Hepatocyte (in vitro differentiated cells): ENCODE results near the gene KIAA1671. TPM values are rescaled to one million over a fixed set of nuclear protein-coding genes. Genes with fewer than 3 reads are reported as not detected.

Experiments used
- DNase-seq: peaks from one replicate; pipeline ENCODE4 v3.0.0-alpha.2; 2016; ENCODE audit warnings: low spot score
- H2AFZ ChIP-seq: fragments of 200-600 bp; sonication (generic); 2 replicates; pipeline ENCODE4 v1.6.0; 2016; ENCODE audit warnings: antibody characterized with exemption, mild to moderate bottlenecking
- H3K27ac ChIP-seq: fragments of 200-600 bp; sonication (generic); 2 replicates; pipeline ENCODE4 v1.5.1; 2016; ENCODE audit warnings: mild to moderate bottlenecking
- H3K27me3 ChIP-seq: fragments of 200-600 bp; sonication (generic); 2 replicates; pipeline ENCODE4 v1.6.1; 2016
- H3K36me3 ChIP-seq: fragments of 200-600 bp; sonication (generic); replicated peaks from 2 replicates; pipeline ENCODE4 v1.5.1; 2016; ENCODE audit warnings: low read depth; ENCODE audit not compliant: insufficient read depth
- H3K4me1 ChIP-seq: fragments of 200-600 bp; sonication (generic); 2 replicates; pipeline ENCODE4 v1.5.1; 2016; ENCODE audit warnings: mild to moderate bottlenecking, moderate library complexity; ENCODE audit not compliant: insufficient read depth
- H3K4me2 ChIP-seq: fragments of 200-600 bp; sonication (generic); 2 replicates; pipeline ENCODE4 v1.6.0; 2016
- H3K4me3 ChIP-seq: fragments of 200-600 bp; sonication (generic); 2 replicates; pipeline ENCODE4 v1.5.1; 2016; ENCODE audit warnings: mild to moderate bottlenecking
- H3K79me2 ChIP-seq: fragments of 200-600 bp; sonication (generic); 2 replicates; pipeline ENCODE4 v1.6.0; 2017; ENCODE audit warnings: mild to moderate bottlenecking
- H3K9me2 ChIP-seq: fragments of 200-600 bp; sonication (generic); replicated peaks from 2 replicates; pipeline ENCODE4 v1.6.0; 2017; ENCODE audit warnings: mild to moderate bottlenecking; ENCODE audit not compliant: insufficient read depth
- H3K9me3 ChIP-seq: fragments of 200-600 bp; sonication (generic); 2 replicates; pipeline ENCODE4 v1.5.1; 2016; ENCODE audit warnings: low read depth, mild to moderate bottlenecking
- H4K20me1 ChIP-seq: fragments of 200-600 bp; sonication (generic); 2 replicates; pipeline ENCODE4 v1.6.0; 2016; ENCODE audit warnings: mild to moderate bottlenecking; ENCODE audit not compliant: insufficient read depth, poor library complexity, severe bottlenecking
- EZH2 ChIP-seq: fragments of 200-600 bp; sonication (generic); IDR thresholded peaks from 2 replicates; pipeline ENCODE4 v1.6.1; 2016; ENCODE audit warnings: antibody characterized with exemption, mild to moderate bottlenecking, borderline replicate concordance
- EZH2phosphoT487 ChIP-seq: fragments of 200-600 bp; sonication (generic); IDR thresholded peaks from one replicate; pipeline ENCODE4 v1.6.1; 2018; ENCODE audit warnings: antibody characterized with exemption, mild to moderate bottlenecking, low read depth, moderate library complexity; ENCODE audit not compliant: unreplicated experiment, severe bottlenecking
- WGBS: methylation state at CpG from one replicate; pipeline ENCODE4 v1.1.6; 2016; ENCODE audit warnings: low lambda C conversion rate; ENCODE audit errors: missing lambda C conversion rate; 5-methylcytosine and 5-hydroxymethylcytosine counted together
- polyA plus RNA-seq: library from polyadenylated mRNA; unstranded; fragments of >200 nt; fragmentation: Nextera tagmentation; extraction: Ambion mirVana; gene quantifications from 2 replicates; pipeline ENCODE4 v1.2.1, GENCODE V29; 2016
- total RNA-seq: library from RNA; depleted of rRNA; stranded (reverse); fragments of >200 nt; gene quantifications from 2 replicates; pipeline ENCODE4 v1.2.3, GENCODE V29; 2014
- TF ChIP-seq, protein P1 (sequence below): fragments of 200-600 bp; sonication (generic); IDR thresholded peaks from 2 replicates; pipeline ENCODE4 v1.5.1; 2016; ENCODE audit warnings: antibody characterized with exemption, mild to moderate bottlenecking; ENCODE audit not compliant: poor library complexity

Gene KIAA1671
- total and polyA plus RNA-seq, 2 experiments from 2014 or later = 8.1 to 26.5 TPM

DNA sequence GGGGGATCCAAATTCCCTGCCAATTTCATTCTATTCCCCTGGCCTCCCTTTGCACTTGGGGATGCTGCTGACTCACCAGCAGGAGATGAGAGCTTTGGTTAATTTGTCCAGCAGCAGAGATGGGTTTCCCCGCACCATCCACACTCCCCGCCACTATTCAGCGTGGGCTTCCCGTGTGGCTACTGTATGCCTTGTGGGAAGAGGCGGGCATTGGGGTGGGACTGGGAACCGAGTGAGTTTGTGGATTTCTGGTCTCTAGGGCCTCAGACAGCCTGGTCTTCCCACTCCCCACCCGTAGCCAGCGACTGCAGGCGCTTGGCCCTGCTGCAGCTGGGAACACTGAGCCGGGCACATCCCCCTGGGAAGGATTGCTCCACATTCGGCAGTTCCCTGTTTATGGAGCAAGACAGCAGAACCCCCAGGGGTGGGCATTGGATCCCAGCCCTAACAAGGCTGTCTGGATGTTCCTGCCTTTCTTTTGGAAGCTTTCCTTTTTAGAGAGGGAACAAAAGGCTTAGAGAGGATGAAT lies 23.4 kb downstream of the KIAA1671 start:
- H3K9me3 ChIP-seq = no peaks in the 10 kb centered on the region
- no peaks in the 10 kb centered on the region for H3K36me3 ChIP-seq
- no peak overlapping the region for H3K4me3 ChIP-seq
- peak overlapping the region; percentile 31 for H3K27ac ChIP-seq
- H3K4me2 ChIP-seq = no peak overlapping the region
- no peaks in the 10 kb centered on the region for H4K20me1 ChIP-seq
- peaks cover 17% of the 10 kb centered on the region for H3K4me1 ChIP-seq
- no peak for DNase-seq
- TF ChIP-seq EZH2 (no peak), EZH2phosphoT487 (no peak)
- TF ChIP-seq, protein P1, sequence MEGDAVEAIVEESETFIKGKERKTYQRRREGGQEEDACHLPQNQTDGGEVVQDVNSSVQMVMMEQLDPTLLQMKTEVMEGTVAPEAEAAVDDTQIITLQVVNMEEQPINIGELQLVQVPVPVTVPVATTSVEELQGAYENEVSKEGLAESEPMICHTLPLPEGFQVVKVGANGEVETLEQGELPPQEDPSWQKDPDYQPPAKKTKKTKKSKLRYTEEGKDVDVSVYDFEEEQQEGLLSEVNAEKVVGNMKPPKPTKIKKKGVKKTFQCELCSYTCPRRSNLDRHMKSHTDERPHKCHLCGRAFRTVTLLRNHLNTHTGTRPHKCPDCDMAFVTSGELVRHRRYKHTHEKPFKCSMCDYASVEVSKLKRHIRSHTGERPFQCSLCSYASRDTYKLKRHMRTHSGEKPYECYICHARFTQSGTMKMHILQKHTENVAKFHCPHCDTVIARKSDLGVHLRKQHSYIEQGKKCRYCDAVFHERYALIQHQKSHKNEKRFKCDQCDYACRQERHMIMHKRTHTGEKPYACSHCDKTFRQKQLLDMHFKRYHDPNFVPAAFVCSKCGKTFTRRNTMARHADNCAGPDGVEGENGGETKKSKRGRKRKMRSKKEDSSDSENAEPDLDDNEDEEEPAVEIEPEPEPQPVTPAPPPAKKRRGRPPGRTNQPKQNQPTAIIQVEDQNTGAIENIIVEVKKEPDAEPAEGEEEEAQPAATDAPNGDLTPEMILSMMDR = no peak
- H3K79me2 ChIP-seq = peaks cover 72% of the 10 kb centered on the region
- WGBS = 67% methylated on average over 11 of the region's 11 CpGs
- no peaks in the 10 kb centered on the region for H3K9me2 ChIP-seq
- no peaks in the 10 kb centered on the region for H3K27me3 ChIP-seq
- H2AFZ ChIP-seq = no peak overlapping the region

DNA sequence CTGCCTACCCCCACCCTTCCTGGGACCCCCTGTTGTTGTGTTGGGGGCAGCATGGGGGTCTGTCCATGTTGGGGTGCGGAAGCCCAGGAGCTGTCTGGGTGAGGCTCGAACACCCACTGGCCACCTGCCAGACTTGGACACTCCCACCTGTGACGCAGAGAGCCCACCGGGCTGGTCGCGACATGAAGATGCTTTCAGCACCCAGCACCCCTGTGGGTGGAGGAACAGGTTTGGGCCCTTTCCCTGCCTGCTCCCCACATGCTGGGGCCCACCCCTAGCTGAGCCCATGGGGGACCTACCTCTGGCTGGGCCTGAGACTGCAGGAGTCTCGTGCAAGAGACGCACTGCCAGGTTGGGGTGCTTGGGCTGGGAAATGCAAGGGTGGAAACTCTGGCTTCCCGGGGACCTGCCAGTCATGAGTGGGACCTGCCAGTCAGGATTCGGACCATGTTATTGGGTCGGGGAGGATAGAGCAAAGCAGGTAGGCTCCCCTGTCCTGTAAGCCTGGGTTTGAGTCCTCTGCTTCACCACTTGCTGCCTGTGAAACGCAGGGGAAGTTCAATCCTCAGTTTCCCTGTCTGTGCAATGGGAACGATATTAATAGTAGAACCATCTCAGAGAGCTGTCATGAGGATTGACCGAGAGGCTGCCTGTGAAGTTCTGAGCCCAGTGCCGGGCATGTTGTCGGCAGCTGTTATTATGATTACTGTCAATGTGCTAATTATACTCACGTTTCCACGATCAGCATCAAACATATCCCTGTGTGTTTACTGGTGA lies 24.1 kb downstream of the KIAA1671 start:
- no peaks in the 10 kb centered on the region for H3K27me3 ChIP-seq
- H3K4me1 ChIP-seq = peaks cover 17% of the 10 kb centered on the region
- no peak for DNase-seq
- H4K20me1 ChIP-seq = no peaks in the 10 kb centered on the region
- H3K4me2 ChIP-seq = no peak overlapping the region
- no peak overlapping the region for H3K4me3 ChIP-seq
- no peaks in the 10 kb centered on the region for H3K9me3 ChIP-seq
- H3K9me2 ChIP-seq = no peaks in the 10 kb centered on the region
- H3K27ac ChIP-seq = peak overlapping the region; percentile 68
- H2AFZ ChIP-seq = no peak overlapping the region
- H3K36me3 ChIP-seq = no peaks in the 10 kb centered on the region
- TF ChIP-seq EZH2 = no peak
- TF ChIP-seq EZH2phosphoT487 = no peak
- TF ChIP-seq, protein P1 = no peak
- peaks cover 72% of the 10 kb centered on the region for H3K79me2 ChIP-seq
- WGBS = 83% methylated on average over 18 of the region's 18 CpGs

DNA sequence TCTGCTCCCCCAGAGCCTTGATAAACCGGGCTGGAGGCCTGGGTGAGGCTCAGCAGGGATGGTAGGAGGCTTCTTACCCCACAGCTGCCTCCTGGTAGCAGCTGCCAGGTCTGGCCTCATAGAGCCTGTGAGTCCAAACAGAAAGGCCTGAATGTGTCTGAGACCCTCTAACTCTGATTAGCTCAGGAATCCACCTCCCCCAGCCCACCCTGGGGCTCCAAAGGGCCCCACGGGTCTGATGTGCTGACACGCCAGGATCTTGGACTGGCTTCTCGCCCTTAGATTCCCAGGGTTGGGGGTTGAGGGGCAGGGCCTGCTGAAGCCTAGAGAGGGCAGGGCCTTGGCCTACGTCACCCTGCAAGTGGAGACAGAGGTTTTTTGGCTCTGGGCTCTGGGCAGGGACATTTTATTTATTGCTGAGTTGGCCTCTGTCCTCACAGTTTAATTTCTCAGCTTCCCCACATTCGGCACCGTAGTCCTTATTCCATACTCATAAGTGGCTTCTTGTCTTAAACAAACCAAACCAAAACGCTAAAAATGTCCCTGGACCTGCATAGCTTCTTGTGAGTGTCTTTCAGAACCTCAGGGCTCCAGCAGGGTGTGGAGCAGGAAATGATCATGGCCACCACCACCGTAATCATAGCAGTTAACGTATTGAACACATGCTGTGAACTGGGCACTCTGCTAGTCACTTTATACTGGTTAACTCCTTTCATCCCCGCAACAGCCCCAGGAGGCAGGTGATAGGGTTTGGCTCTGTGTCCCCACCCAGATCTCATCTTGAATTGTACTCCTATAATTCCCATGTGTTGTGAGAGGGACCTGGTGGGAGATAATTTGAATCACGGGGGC lies 25.1 kb downstream of the KIAA1671 start:
- Histone ChIP-seq H3K79me2 (peaks cover 70% of the 10 kb centered on the region), H3K27me3 (no peaks in the 10 kb centered on the region), H3K4me3 (no peak overlapping the region), H4K20me1 (no peaks in the 10 kb centered on the region), H3K27ac (peak overlapping the region; percentile 68), H3K4me1 (peaks cover 17% of the 10 kb centered on the region), H3K36me3 (no peaks in the 10 kb centered on the region), H2AFZ (no peak overlapping the region), H3K9me2 (no peaks in the 10 kb centered on the region), H3K9me3 (no peaks in the 10 kb centered on the region), H3K4me2 (no peak overlapping the region)
- WGBS = 62% methylated on average over 12 of the region's 12 CpGs
- DNase-seq = no peak
- TF ChIP-seq, protein P1 = no peak
- TF ChIP-seq EZH2phosphoT487 = no peak
- TF ChIP-seq EZH2 = no peak
